ENCODE measurements around the gene STK39. TPM values are rescaled to one million over a fixed set of nuclear protein-coding genes. Genes with fewer than 3 reads are reported as not detected.
A peak's percentile ranks its signal among the peaks of the same experiment; 100 is the strongest.

The STK39 gene
- total RNA-seq, 1 experiment from 2014 or later, result 22.1 TPM

DNA sequence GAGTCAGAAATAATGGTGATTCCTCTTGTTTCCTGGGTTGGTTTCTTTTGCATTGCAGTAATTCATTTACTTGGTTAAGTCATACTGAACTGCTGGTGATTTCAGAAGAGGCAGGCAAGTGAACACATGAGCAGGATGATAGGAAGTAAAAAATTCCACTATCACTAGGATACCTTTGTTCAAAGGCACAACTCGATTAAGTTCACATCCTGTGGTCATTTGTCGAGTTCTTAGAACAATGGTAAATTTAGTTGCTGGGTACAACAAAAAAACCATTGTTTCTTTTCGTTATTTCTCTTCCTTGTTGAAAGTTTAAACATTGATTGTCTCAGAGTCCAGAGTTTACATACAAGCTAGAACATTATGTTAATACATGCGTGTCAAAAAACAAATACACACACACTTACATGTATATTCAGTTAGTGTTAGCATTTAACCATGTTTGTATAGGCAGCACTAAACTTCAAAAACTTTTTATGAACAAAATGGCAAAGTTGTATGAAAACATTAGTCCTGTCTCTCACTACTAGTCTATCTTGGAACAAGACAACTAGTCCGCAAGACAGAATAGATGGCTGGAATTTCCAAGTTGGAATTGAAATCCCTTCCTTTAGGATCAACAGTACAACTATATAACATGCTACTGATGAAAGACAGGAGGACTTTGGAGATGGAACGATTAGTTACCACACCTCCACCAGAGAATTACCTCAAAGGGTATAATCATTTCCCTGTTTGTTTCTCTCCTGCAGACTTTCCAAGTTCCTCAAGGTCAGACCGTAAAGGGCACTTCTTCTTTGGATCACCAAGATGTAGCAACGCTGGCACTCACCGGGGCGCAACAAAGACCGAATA lies 26.2 kb downstream of the STK39 start:
- Histone ChIP-seq H3K27me3 (ENCODE audit: insufficient read depth, low read length) (no peaks in the 10 kb centered on the region), H2AFZ (ENCODE audit: low read length) (no peak overlapping the region), H2BK5ac (ENCODE audit: insufficient read length, low read length) (no peak overlapping the region), H3K79me1 (ENCODE audit: insufficient read depth, low read depth, low read length, poor library complexity, severe bottlenecking) (no peaks in the 10 kb centered on the region), H3T11ph (ENCODE audit: low read length) (no peak overlapping the region), H3K4ac (ENCODE audit: low read depth, low read length) (no peak overlapping the region), H3K23me2 (ENCODE audit: insufficient read length, low read depth, low read length, poor library complexity, severe bottlenecking) (no peaks in the 10 kb centered on the region), H3K4me1 (ENCODE audit: insufficient read depth, low read length) (peaks cover 6% of the 10 kb centered on the region; the same call in 1 of the 2 replicates), H4K91ac (ENCODE audit: insufficient read length, low read depth, low read length) (no peak overlapping the region), H3K9ac (ENCODE audit: extremely low read depth, insufficient read length, low read length) (no peak overlapping the region), H4K5ac (ENCODE audit: insufficient read length, low read depth, low read length) (no peak overlapping the region), H2AK5ac (ENCODE audit: insufficient read length, low read length) (no peak overlapping the region), H3K14ac (ENCODE audit: insufficient read depth, low read length) (no peak overlapping the region), H3K18ac (ENCODE audit: insufficient read length, low read depth, low read length) (no peak overlapping the region), H3K79me2 (ENCODE audit: insufficient read depth, low read length) (no peaks in the 10 kb centered on the region), H3K23ac (ENCODE audit: insufficient read length, low read depth, low read length) (no peak overlapping the region), H4K8ac (replicated peaks; ENCODE audit: insufficient read length, low read depth, low read length) (no peak overlapping the region), H3K56ac (ENCODE audit: insufficient read length, low read depth, low read length) (no peak overlapping the region), H2BK15ac (ENCODE audit: low read depth, low read length) (no peak overlapping the region), H3K4me2 (ENCODE audit: insufficient read depth, insufficient read length, low read length) (no peak overlapping the region), H2BK120ac (ENCODE audit: low read depth, low read length, poor library complexity, severe bottlenecking) (no peak overlapping the region), H2BK20ac (ENCODE audit: low read depth, low read length, poor library complexity, severe bottlenecking) (no peak overlapping the region), H3K27ac (ENCODE audit: insufficient read length, low read depth, low read length) (no peak overlapping the region), H4K20me1 (ENCODE audit: control insufficient read depth, insufficient read depth, insufficient read length) (no peaks in the 10 kb centered on the region), H2BK12ac (ENCODE audit: insufficient read length, low read depth, low read length) (no peak overlapping the region), H3K9me3 (ENCODE audit: control insufficient read depth, low read depth, low read length) (no peaks in the 10 kb centered on the region)
- Mint-ChIP-seq H3K4me3 (no peak overlapping the region), H3K27me3 (ENCODE audit: low read depth) (no peaks in the 10 kb centered on the region), H3K4me1 (peaks cover 16 to 20% of the 10 kb centered on the region in 2 experiments), H3K9me3 (no peaks in the 10 kb centered on the region), H3K36me3 (ENCODE audit: insufficient read depth in 1 of 3, low read depth in 3 of 3) (no peaks in the 10 kb centered on the region), H3K27ac (peak overlapping the region in 1 of 3 experiments; percentile 12; a peak in 1 of 7 replicates)
- no CpG with 5 or more reads among the region's 11 CpGs for WGBS (ENCODE audit: extremely low coverage, insufficient read length, low lambda C conversion rate)
- TF ChIP-seq, protein P1, sequence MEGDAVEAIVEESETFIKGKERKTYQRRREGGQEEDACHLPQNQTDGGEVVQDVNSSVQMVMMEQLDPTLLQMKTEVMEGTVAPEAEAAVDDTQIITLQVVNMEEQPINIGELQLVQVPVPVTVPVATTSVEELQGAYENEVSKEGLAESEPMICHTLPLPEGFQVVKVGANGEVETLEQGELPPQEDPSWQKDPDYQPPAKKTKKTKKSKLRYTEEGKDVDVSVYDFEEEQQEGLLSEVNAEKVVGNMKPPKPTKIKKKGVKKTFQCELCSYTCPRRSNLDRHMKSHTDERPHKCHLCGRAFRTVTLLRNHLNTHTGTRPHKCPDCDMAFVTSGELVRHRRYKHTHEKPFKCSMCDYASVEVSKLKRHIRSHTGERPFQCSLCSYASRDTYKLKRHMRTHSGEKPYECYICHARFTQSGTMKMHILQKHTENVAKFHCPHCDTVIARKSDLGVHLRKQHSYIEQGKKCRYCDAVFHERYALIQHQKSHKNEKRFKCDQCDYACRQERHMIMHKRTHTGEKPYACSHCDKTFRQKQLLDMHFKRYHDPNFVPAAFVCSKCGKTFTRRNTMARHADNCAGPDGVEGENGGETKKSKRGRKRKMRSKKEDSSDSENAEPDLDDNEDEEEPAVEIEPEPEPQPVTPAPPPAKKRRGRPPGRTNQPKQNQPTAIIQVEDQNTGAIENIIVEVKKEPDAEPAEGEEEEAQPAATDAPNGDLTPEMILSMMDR (conservative IDR thresholded peaks at IDR 0.05), result no peak
- DNase-seq, result no peak
